Right lung (tissue), 5 donors: Measurements from ENCODE around the gene MEG3. TPM values are rescaled to one million over a fixed set of nuclear protein-coding genes. Genes with fewer than 3 reads are reported as not detected.
"Not testable (repeated sequence)": the region's sequence is repeated elsewhere in the genome, so short reads cannot be mapped to it uniquely, and the experiment has no call there.

ENCODE experiments used
- DNase-seq, 2 donors: peaks; one replicate each; pipeline ENCODE4 v3.0.0-alpha.2; 2013
- polyA plus RNA-seq, 5 donors: library from polyadenylated mRNA; unstranded; fragments of 120-200 nt; gene quantifications; one replicate each; pipeline versions ENCODE4 v1.2.1 to v1.2.3, GENCODE V29; 2013; ENCODE audit warnings: inconsistent platforms in 1 of 5, low replicate concordance in 1 of 5; ENCODE audit not compliant: insufficient read length in 5 of 5, insufficient read depth in 1 of 5

The MEG3 gene
- polyA plus RNA-seq, 5 donors, result 278 to 559 (median 387) TPM

DNA sequence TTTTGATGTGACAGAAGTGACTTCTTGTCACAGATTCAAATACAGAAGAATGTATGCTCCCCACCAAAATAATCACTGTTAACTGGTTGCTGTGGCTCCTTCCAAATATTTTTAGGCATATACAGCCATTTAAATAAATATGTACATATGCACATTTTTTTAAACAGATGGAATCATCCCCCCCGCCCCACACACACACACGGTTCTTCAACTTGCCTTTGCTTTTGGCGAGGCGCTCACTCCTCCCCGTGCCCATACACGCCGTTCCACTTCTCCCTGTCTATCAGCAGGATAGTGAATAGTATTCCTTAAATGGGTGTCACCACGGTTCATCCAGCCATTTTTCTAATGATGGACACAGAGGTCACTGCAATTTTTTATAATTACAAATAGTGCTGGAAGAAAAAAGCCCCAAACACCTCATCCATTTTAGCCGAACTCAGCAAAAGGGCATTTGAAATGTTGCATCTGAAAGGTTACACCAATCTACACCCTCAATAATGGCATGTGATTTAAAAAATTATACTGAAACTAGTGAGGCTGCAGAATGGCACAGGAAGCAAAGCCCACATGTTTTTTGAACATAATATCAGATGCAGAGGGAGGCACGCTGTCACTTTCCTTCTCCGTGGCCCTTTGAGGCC is 39.2 kb upstream of the MEG3 start:
- DNase-seq, result no peak

DNA sequence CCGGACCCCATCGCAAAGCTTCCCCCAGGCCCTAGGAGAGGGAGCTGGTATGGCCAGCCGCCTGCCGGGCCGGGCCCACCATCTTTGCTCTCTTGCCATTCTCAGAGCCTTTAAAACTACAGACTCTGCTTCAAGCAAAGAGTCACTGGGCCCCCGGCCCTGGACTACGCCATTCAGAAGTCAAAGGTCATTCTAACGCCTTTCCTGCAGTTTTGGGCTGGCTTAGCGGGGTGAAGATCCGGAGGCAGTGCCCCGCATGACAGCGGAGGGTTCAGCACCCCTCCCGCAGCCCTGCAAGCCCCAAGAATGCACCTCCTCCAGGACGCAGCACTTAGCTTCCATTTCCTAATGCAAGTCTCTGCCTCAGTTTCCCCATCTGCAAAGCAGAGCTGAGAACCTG is 38.3 kb upstream of the MEG3 start:
- no peak for DNase-seq

DNA sequence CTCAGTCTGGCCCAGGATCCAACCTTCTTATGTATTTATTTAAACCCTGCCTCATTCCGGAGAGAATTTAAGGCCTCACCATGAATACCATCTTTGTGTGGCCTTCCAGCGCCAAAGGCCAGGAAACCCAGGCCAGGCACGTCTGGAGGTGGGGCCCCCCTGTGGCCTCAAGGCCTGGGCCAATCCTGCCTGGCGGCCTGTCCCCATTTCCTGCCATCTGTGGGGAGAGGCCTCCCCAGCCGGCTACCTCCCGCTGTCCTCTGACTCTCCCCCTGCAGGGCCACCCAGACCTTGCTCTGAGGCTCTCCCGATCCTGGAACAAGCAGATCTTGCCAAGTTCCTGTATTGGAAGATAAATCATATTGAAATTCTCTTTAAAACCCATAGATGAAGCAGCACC is 37.4 kb upstream of the MEG3 start:
- no peak for DNase-seq

DNA sequence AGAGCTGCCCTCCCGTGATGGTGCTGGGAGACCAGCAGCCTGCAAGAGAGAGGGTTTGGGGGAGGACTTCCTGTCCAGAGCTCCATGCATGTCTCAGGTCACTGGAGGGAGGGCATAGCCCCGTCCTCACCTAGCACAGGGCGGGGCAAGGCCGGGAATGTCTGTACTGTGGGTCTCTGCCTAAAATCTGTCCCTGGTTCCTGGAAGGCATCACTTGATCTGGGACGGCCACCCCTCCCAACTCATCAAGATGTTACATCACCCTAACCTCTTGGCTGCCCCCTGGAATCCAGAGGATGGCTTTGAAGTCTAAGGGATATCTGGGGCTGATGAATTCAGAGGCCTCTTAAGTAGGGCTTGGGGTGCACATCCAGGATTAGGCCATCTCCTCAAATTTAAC is 37.0 kb upstream of the MEG3 start:
- DNase-seq, result no peak

DNA sequence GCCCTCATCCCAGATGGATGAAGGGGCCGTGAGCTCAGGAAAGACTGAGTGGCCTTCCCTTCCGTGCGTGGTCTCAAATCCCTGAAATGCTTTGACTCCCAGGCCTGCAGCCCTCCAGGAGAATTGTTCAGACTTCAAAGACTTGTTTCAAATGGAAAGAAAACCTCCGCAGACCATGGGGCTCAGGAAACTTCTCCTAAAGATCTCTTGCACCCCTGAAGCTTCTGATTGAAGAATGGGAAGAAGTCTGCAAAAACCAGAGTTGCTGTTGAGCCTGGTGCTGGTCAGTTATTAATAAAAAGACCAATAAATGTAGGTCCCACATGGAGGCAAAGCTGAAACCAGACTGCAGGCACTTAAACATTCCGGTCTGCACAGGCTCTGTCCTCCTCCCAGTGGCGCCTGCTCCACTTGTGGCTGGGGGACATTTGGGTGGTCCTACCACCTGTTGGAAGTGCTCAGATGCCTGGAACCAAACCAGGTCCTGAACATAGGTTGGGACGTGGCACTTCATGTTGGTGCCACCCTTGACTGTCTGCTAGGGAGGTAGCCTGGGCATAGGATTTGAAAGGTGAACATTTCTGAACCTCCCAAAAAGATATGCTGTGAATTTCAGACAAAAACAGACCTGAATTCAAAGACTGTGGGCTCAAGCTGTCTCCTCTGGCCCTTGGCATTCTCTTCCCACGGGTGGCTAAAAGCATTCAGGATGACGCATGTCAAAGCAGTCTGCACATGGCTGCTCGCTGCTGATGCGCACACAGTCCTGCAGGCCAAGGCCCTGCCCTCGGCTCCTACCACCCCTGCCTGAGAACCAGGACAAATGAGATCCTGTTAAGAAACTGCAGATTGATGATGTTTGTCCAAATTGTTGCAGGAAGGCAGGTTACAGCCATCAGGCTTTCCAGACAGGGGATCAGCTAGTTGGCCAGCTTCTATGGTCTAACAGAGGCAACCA is 36.2 kb upstream of the MEG3 start:
- no peak for DNase-seq

DNA sequence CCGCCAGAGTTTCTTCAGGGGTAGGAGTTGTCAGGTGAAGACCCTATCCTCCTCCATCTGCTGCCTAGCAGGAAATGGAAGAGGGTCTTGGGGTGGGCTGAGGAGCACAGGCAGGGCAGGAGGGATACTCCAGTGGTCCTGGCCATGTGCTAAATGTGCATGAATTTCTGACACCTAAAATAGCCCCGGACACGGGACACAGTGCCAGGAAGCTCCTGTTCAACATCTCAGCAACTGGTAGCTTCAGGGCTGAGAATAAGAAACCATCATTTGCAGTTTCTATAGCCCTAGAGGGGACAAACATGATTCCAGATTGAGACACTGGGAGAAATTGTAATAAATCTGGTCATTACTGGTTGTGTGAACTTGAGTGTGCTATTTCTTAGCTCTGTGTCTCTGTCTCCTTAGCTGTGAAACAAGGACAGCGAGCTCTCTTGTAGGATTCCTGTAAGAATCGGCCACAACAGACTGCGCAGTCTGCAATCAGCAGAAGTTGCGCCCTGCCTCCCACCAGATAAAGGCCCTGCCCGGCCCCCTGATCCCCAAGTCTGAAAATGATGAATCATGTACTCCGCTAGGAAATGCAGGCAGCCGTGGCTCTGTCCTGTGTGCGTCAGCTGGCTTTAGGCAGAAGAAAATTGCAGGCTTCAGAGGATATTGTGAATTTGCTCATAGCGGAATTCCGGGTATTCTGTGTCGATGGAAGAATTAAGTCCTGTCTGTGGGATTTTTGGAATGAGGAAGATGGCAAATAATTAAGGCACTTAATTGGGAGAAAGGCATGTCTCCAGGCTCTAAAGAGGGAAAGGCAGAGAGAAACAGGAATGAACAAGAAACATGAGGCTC is 35.2 kb upstream of the MEG3 start:
- no peak for DNase-seq

DNA sequence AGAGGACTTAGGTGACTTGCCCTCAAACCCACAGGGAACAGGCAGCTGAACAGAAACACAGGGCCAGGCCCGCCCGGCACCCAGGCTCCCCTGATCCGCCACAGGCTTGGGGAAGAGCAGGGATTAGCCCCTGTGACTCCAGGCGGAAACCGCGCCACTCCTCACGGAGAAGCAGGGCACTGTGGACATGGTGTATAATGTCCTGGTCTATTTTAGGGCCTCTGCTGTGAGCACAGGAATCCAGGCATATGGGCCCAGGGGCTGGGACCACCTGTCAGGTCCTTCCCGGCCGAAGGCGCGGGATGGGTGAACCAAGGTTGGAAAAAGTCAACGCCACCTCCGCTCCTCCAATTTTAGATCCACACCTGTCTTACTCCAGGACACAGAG is 34.6 kb upstream of the MEG3 start:
- no peak for DNase-seq

DNA sequence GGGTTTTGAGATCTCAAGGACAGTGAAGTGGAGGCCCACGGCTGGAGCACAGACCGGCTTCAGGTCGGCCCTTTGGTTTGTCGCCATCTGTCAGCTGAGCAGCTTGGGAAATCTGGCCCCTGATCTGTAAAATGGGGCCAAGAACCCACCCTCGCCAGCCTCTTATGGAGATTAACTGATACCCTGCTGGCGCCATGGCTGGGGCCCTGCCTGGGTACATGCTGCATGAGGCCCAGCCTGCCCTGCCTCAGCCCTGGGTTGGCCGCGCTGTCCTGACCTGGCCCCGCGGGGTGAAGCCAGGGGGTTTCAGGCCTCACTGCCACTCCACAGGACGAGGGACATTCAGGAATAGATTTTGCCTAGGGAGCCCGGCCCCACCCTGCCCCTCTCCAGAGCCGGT is 33.9 kb upstream of the MEG3 start:
- no peak for DNase-seq

DNA sequence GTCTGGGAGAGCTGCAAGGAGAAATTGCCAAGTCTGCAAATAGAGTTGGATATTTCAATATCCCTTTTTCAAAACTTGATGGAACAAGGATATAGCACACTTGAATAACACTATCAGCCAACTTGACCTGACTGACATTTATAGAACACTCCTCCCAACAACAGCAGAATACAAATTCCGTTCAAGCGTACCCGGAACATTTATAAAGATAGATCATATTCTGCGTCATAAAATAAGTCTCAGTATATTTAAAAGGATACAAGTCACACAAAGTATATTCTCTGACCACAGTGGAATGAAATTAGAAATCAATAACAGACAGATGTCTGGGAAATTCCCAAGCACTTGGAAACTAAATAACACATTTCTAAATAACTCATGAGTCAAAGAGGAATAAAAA is 29.0 kb upstream of the MEG3 start:
- DNase-seq, result no peak

DNA sequence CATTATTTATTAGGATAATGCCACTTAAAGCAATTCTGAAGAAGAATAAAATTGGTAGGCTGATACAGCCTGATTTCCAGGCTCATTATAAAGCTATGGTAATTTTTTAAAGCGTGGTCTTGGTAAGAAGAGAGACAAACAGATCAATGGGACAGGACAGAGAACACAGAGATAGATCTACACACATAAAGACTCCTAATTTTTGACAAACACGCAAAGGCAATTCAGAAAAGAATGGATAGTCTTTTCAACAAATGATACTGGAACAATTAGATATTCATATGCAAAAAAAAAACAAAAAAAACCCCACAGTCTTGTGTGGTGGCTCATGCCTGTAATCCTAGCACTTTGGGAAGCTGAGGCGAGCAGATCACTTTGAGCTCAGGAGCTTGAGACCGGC is 25.9 kb upstream of the MEG3 start:
- DNase-seq, result no peak

DNA sequence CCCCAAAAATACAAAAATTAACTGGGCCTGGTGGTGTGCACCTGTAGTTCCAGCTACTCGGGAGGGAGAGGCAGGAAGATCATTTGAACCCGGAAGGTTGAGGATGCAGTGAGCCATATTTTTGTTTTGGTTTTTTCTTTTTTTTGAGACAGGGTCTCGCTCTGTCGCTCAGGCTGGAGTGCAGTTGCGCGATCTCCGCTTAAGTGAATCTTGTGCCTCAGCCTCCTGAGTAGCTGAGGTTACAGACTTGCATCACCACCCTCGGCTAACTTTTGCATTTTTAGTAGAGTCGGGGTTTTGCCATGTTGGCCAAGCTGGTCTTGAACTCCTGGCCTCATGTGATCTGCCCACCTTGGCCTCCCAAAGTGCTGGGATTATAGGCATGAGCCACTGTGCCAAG is 24.5 kb upstream of the MEG3 start:
- not testable (repeated sequence) for DNase-seq

DNA sequence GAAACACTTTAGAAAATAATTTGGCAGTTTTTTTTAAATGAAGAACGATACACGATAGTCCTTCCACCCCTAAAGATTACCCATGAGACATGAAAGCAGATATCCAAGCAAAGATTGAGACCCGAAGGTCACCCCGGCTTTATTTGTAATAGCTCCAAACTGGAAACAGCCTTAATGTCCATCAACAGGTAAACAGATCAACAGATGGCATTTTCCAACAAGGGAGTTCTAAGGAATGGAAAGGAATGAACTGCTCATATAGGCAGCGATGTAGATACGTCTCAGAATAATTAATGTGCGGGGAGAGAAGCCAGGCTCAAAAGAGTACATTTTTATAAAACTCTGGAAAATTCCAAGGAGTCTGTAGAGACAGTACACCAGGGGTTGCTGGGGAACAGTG is 23.7 kb upstream of the MEG3 start:
- no peak for DNase-seq

DNA sequence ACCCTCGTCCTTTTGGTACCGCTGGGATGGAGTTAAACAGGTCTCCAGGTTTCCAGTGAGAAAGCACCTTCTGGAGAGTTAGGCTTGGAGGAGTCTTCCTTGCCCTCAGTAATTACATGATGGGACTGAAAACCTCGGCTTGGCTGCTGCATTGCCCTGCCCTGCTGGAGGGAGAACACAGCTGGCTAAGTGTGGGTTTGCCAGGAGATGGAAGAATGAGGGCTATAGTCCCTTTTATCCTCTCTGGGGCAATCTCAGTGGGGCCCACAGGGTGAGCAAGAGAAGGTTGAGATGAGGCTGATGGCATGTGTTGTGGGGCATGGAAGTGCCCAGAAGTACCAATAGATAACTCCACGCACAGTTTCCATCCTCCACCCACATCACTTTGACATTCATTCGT is 23.2 kb upstream of the MEG3 start:
- DNase-seq, result no peak

DNA sequence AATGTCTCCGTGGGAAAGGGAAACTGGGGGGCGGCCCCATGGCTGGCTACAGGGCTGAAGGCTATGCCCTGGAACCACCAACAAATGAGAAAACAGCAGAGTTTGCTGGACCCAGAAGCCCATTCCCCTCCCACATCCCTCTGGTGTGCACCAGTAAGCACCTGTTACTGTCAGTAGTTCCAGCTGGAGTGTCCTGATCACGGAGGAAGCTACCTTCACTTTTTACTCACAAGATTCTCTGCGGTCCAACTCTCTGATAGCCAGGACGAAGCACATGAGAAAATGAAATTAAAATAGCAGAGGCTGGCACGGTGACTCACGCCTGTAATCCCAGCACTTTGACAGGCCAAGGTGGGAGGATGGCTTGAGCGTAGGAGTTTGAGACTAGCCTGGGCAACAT is 22.7 kb upstream of the MEG3 start:
- no peak for DNase-seq

DNA sequence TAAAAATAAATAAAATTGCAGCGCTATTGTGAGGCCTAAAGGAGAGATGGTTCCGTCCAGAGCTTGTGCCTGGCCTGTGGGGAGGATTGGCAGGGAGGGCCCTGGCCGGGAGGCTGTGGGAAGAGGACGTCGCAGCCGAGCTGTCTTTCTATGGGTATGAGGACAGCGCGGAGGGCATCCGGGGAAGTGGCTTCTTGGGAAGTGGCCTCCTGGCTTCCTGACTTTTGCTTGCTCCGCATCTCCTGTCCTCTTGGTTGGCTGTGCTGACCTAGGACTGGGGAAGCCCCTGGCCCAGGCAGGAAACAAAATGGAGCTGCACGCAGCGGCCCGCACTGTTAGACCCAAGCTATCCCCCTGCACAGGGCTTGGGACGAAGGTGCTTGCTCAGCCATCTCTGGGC is 22.2 kb upstream of the MEG3 start:
- no peak for DNase-seq

DNA sequence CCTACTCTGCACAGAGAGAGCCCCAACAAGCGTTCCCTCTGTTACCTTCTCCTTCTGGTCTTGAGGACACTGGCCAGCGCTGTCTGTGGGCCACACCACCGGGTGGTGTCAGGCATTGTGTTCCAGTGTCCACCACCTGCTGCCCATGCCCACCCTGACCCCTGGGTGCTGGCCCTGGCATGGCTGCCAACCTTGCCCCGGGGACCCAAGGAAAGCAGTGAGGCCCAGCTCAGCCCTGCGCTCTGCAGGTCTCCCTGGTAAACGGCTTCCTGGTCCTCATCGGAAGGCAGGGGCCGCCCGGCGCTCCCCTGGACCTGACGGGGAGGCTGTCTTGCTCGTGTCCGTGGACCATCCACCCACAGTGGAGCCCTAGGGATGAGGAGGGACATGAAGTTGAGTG is 21.8 kb upstream of the MEG3 start:
- DNase-seq, result no peak

DNA sequence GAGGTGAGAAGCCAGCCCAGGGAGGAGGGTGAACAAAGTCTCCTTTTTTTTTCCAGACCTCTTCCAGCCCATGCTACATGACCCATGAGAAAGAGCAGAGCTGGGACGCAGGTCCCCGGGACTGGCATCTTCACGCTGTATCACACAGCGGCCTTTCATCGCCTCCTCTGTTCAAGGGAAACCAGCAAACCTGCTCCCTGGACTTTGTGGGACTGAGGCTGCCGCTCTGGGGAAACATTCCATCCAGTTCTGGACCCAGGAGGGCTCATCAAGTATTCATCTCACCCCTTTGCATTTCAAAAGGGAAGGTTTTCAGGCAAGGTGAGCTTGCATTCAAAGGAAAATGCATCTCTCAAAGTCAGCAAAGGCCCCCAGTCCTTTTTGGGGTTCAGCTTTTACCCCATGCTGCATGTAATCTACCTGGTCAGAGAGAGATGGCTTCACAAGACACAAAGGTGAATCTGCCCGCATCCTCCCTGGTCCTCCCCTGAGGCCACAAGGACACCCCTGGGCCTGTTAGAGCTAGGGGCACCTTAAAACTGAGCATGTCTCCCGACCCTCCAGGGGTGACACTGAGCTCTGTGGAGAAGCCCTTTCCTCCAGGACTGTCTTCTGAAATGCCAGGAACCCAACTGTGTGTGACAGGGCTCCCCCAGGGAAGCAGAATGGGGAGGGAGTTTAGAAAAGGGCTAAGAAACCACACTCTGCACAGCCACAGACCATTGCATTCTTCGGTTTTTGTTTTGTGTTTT is 21.2 kb upstream of the MEG3 start:
- no peak for DNase-seq

DNA sequence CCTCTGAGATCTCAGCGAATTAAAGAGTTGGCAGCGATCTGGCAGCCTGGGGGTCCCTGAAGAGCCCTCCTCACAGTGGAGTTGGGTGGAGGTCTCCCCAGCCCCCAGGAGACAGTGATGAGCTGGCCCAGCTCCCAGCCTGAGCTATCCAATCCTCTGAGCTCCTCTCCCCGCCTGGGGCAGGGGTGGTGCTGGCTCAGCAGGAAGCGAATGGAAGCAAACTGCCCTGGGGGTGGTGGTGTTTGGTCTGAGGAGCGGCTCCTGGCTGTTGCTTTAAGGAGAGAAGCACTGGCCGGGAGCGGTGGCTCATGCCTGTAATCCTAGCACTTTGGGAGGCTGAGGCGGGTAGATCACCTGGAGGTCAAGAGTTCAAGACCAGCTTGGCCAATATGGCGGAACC is 19.5 kb upstream of the MEG3 start:
- no peak for DNase-seq

DNA sequence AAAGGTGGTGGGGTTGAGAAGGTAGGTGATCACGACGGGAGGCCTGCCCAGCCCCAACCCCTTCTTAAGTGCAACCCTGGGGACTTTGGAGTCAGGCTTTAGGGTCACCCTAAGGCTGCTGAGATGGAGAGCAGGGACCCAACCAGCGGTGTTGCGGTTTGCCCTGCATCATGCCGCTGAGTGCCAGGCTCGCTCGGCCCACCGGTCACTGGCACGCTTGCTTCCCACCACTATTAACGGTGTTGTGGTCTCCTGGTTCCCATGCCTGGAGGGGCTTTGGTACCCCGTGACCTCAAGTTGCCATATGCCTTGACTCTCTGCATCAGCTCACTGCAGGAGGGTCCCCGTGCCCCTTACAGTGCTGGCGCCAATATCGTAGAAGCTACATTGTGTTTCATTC is 18.4 kb upstream of the MEG3 start:
- no peak for DNase-seq

DNA sequence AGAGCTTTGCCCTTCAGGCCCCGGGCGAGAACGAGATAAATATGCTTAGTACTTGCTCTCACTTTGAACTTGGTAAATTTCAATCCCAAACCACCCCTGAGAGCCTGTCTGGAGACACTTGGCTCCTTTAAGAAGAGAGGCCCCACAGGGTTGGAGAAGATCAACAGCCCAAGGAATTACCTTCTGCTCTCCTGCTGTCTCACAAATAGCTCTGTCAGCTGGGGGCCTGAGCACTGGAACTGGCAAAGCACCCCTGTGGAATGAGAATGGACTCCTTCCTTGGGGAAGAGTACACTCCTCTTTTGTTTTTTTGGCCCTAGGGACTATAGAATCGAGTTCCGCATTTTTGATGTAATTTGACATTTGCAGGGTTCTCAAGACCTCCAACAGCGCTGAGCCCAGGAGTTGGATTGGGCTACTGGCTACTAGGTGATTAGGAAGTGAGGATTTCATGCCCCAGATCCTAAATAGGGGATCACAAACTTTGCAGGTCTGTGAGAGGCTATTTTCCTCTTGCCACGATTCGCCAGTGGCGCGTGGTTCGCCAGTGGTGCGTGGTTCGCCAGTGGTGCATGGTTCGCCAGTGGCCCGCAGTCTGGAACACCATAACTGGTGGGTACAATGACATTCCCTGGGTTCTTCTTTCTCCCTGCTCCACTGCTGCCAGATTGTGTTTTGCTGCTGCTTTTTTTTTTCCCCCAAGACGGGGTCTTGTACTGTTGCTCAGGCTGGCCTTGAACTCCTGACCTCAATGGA is 17.8 kb upstream of the MEG3 start:
- no peak for DNase-seq

DNA sequence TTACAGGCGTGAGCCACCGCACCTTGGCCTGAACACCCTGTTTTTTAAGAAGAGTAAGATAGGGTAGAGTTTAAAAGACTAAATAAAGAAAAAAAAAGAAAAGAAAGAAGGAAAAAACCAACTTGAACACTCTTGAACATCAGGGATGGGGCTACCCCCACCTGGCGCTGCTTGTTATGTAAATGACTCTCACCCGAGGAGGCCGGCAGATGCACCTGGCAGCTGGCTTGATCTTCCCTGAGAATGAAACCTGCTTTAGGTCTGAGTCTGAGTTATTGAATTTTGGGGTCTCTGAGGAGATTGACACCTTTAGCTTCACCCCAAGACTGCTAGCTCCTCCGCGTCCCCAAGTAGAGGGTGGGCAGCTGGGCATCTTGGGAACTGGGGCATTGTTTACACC is 15.5 kb upstream of the MEG3 start:
- DNase-seq, result no peak
